WERI-Rb-1 (cell line): ENCODE measurements around the gene C8A.

Experiments
- DNase-seq: peaks from one replicate; pipeline ENCODE4 v3.0.0-alpha.2; 2020
- H3K27ac ChIP-seq: fragments of 250-450 bp; sonication (Bioruptor Pico); 2 replicates; pipeline ENCODE4 v1.5.1; 2020; ENCODE audit warnings: mild to moderate bottlenecking, moderate library complexity
- H3K27me3 ChIP-seq: fragments of 250-450 bp; sonication (Bioruptor Pico); 2 replicates; pipeline ENCODE4 v1.5.1; 2021; ENCODE audit warnings: mild to moderate bottlenecking, low read depth, moderate library complexity; ENCODE audit not compliant: insufficient read depth, severe bottlenecking
- H3K36me3 ChIP-seq: fragments of 250-450 bp; sonication (Bioruptor Pico); 2 replicates; pipeline ENCODE4 v1.5.1; 2020; ENCODE audit warnings: mild to moderate bottlenecking, moderate library complexity
- H3K4me3 ChIP-seq: 2 replicates; pipeline ENCODE4 v1.5.1; 2011; ENCODE audit warnings: low read depth, mild to moderate bottlenecking, control low read depth, low read length
- H3K9me3 ChIP-seq: fragments of 250-450 bp; sonication (Bioruptor Pico); 2 replicates; pipeline ENCODE4 v1.5.1; 2021; ENCODE audit warnings: mild to moderate bottlenecking, moderate library complexity; ENCODE audit not compliant: severe bottlenecking
- TF ChIP-seq, protein P1 (sequence below): IDR thresholded peaks from 2 replicates; pipeline ENCODE4 v1.5.1; 2011; ENCODE audit warnings: low read depth, mild to moderate bottlenecking, control low read depth, inconsistent platforms, low read length

Gene C8A

DNA sequence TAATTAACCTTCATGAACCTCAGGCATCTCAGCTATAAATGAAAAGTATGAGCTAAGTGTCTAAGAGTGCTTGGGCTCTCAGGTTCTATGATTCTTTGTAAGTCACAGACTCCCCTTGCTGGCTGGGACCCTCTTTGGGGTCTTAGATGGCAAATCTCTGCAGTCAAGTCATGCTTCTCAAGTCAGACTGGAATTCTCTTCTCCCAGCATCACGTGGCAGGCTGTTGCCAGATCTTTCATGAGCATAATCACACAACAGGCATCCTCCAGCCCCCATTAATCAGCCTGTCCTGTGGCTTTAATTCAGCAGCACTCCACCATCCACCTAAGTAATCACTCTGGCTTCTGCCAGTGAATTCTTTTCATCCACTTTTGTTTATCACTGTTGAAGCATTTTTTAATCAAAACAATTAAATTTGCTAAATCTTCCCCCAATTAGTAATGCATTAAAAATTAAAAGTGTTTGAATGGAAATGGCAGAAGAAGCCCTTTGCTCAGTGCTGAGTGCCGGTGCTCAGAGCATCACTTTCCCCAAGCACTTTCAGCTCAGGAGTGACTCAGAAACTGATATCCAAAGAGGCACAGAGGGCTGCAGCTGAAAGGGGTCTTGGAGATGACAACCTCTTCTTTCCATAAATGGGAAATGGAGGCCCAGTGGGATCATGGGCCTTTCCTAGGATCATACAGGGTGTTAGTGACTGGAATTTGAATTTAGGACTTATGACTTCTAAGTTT is 50.2 kb downstream of the C8A start:
- Histone ChIP-seq H3K4me3 (no peak overlapping the region), H3K9me3 (no peaks in the 10 kb centered on the region), H3K36me3 (no peaks in the 10 kb centered on the region), H3K27ac (no peak overlapping the region), H3K27me3 (peaks cover 2% of the 10 kb centered on the region)
- TF ChIP-seq, protein P1, sequence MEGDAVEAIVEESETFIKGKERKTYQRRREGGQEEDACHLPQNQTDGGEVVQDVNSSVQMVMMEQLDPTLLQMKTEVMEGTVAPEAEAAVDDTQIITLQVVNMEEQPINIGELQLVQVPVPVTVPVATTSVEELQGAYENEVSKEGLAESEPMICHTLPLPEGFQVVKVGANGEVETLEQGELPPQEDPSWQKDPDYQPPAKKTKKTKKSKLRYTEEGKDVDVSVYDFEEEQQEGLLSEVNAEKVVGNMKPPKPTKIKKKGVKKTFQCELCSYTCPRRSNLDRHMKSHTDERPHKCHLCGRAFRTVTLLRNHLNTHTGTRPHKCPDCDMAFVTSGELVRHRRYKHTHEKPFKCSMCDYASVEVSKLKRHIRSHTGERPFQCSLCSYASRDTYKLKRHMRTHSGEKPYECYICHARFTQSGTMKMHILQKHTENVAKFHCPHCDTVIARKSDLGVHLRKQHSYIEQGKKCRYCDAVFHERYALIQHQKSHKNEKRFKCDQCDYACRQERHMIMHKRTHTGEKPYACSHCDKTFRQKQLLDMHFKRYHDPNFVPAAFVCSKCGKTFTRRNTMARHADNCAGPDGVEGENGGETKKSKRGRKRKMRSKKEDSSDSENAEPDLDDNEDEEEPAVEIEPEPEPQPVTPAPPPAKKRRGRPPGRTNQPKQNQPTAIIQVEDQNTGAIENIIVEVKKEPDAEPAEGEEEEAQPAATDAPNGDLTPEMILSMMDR, result no peak
- no peak for DNase-seq

DNA sequence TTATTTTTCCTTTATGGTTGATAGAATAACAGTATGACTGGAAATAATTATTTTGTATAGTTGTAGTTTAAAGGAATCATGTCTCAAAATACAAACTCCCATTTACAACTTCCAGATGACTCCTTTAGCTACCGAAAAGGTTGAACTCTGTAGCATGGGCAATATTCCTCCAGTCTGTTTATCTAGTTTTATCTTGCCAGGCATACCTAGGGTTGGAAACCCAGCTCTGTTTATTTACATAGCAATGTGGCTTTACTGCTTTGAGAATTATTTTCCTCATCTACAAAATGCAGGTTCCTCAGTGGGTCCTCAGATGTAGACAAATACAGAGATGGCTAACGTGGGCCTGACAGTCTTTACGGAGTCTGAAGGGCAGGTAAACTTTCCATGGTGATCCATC is 51.1 kb downstream of the C8A start:
- TF ChIP-seq, protein P1, result no peak
- Histone ChIP-seq H3K9me3 (no peaks in the 10 kb centered on the region), H3K4me3 (no peak overlapping the region), H3K36me3 (no peaks in the 10 kb centered on the region), H3K27me3 (peaks cover 2% of the 10 kb centered on the region), H3K27ac (no peak overlapping the region)
- no peak for DNase-seq

DNA sequence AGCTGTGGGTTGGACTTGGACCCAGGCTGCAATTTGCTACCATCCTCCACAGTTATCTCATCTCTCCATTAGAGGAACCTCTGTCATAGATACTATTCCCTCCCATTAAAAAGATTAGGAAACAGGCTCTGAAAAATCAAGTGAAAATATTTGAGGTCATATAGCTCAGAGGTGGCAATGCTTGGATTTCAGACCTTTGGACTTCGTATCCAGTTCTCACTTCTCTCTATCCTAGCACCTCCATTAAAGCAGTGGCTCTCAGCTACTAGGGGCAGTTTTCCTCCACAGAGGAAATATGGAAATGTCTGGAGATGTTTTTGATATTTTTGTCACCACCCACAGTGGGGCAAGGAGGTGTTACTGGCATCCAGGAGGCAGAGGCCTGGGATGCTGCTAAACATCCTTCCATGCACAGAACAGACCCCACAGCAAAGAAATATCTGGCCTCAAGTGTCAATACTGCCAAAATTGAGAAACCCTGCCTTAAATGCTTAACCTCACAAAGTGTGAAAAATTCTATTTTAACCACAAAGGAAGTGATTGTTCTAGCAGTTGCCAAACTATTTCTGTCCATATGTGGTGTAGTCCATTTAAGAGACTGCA is 54.1 kb downstream of the C8A start:
- TF ChIP-seq, protein P1, result no peak
- no peak overlapping the region for H3K27ac ChIP-seq
- no peaks in the 10 kb centered on the region for H3K9me3 ChIP-seq
- no peak for DNase-seq
- H3K4me3 ChIP-seq, result no peak overlapping the region
- no peaks in the 10 kb centered on the region for H3K27me3 ChIP-seq
- H3K36me3 ChIP-seq, result no peaks in the 10 kb centered on the region

DNA sequence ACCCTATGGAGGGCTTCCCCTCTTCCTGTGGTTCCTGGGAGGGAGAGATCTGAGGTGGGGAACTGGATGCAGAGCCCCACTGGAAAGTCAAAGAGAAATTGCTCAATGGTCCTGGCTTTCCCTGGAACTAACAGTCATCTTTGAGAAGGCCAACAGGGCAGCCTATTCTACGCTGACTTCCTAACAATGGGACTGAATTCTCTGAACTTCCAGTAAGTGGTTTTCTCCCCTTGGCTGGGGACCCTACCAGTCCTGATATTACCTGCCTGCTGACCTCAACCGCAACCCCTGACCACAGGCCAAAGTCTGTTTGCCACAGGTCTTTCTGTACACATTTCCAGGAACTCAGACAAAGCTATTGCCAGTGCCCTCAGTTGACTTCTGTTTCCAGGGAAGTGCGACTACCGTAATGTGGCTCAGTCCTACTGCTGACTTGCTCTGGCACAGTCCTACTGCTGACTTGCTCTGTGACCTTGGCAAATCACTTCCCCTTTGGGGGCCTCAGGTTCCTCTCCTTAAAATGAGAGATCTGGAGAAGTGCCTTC is 55.9 kb downstream of the C8A start:
- Histone ChIP-seq H3K36me3 (no peaks in the 10 kb centered on the region), H3K27ac (no peak overlapping the region), H3K27me3 (no peaks in the 10 kb centered on the region), H3K4me3 (no peak overlapping the region), H3K9me3 (no peaks in the 10 kb centered on the region)
- TF ChIP-seq, protein P1, result no peak
- DNase-seq, result no peak

DNA sequence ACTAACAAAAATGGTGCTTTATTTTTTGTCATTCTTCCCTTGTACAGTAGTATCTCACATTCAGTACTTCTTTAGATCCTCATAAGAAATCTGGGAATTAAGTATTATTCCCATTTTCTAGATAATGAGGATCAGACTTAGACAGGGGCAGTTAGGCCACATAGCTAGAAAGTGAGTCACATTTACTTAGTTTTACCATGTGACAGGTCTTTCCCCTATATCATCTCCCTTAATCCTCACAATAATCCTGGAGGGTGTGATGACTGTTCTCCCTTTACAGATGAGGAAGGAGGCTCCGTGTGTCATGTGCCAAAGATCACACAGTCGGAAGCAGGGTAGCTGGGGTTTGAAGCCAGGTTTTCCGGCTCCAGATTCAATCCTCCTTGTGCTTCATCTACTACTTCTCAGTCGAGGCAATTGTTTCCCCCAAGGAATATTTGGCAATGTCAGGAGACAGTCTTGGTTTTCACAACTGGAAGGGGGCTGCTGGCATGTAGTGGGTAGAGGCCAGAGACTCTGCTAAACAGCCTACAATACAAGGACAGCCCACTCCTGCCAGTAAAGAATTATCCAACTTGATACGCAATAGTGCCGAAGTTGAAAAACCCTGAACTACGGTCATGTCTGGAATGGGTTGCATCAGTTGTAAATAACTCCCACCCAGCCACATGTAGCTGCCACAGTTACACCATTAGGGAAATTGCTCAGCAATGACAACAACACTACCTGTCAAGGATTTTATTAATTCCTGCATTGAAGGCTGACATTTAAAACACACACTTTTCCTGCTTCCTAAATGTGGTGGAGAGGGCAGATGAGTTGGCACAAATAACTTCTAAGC is 56.7 kb downstream of the C8A start:
- no peak overlapping the region for H3K4me3 ChIP-seq
- TF ChIP-seq, protein P1, result no peak
- DNase-seq, result peak; percentile 18

More for the DNA sequence above, 56.7 kb downstream of the C8A start:
- Histone ChIP-seq H3K9me3 (no peaks in the 10 kb centered on the region), H3K36me3 (no peaks in the 10 kb centered on the region), H3K27me3 (no peaks in the 10 kb centered on the region), H3K27ac (no peak overlapping the region)
